Tibial nerve (tissue), 4 donors: ENCODE measurements around the gene KMT2D. TPM values are rescaled to one million over a fixed set of nuclear protein-coding genes. Genes with fewer than 3 reads are reported as not detected.
A peak's percentile ranks its signal among the peaks of the same experiment; 100 is the strongest.

ENCODE experiments used
- DNase-seq, 2 donors: peaks; one replicate each; pipeline ENCODE4 v3.0.0-alpha.2; 2019; ENCODE audit warnings: low spot score in 2 of 2
- H3K27ac ChIP-seq, 4 donors: fragments of 200-600 bp; sonication (generic) in 3 of 4; one replicate each; pipeline ENCODE4 v1.5.1; 2017 to 2019; ENCODE audit warnings: mild to moderate bottlenecking in 1 of 4
- H3K27me3 ChIP-seq, 2 donors: fragments of 200-600 bp; sonication (generic) in 1 of 2; one replicate each; pipeline versions ENCODE4 v1.5.1 to v1.6.0; 2017 to 2019
- H3K36me3 ChIP-seq, 3 donors: fragments of 200-600 bp; sonication (generic); one replicate each; pipeline ENCODE4 v1.5.1; 2018 to 2019
- H3K4me1 ChIP-seq, 4 donors: fragments of 200-600 bp; sonication (generic) in 3 of 4; one replicate each; pipeline ENCODE4 v1.5.1; 2017 to 2019
- H3K4me3 ChIP-seq, 4 donors: fragments of 200-600 bp; sonication (generic) in 3 of 4; one replicate each; pipeline ENCODE4 v1.5.1; 2017 to 2019; ENCODE audit warnings: mild to moderate bottlenecking in 1 of 4, moderate library complexity in 1 of 4
- H3K9me3 ChIP-seq, 4 donors: fragments of 200-600 bp; sonication (generic) in 3 of 4; one replicate each; pipeline ENCODE4 v1.5.1; 2017 to 2019
- EP300 ChIP-seq, 2 donors: sonication (generic); formaldehyde crosslinking; IDR thresholded peaks; one replicate each; pipeline ENCODE4 v1.6.1; 2017; ENCODE audit warnings: antibody characterized with exemption in 2 of 2, mild to moderate bottlenecking in 1 of 2
- POLR2A ChIP-seq, 2 donors: fragments of 450-650 bp; IDR thresholded peaks; one replicate each; pipeline ENCODE4 v1.6.1; 2017; ENCODE audit warnings: antibody characterized with exemption in 2 of 2, mild to moderate bottlenecking in 2 of 2, moderate library complexity in 2 of 2
- WGBS, 2 donors: methylation state at CpG; one replicate each; pipeline ENCODE4 v1.1.5; 2018; 5-methylcytosine and 5-hydroxymethylcytosine counted together
- total RNA-seq, 4 donors: library from RNA; depleted of rRNA; stranded (reverse); fragments of >200 nt; gene quantifications; one replicate each; pipeline ENCODE4 v1.1.0, GENCODE V29; 2016
- TF ChIP-seq, protein P1 (sequence below), 5 experiments: fragments of 200-600 bp in 3 of 5; fragments of 450-650 bp in 2 of 5; sonication (generic) in 3 of 5; IDR thresholded peaks; one replicate each; pipeline ENCODE4 v1.5.1; 2016 to 2019; ENCODE audit warnings: antibody characterized with exemption in 5 of 5, mild to moderate bottlenecking in 3 of 5, moderate library complexity in 2 of 5

Gene KMT2D
- total RNA-seq, 4 donors from 2014 or later, result 53.5 to 102 (median 76.9) TPM

DNA sequence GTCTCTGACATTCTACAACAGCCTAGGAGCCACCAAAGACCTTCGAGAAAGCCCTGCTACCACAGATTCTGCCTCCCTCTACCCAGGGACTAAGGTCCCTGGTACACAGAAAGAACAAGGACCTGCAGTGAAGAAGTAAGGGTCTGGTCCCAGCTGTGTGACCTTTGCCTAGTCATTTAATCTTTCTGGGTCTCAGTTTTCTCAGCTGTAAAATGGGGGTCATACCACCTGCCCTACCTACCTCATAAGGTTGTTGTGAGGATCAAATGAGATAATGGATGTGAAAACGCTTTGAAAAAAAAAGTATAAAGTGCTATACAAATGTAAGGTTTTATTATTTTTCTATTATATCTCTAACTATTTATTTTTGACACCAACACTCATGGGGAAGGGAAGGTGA lies 36.8 kb downstream of the KMT2D start:
- no peak for TF ChIP-seq EP300 (IDR thresholded peaks at IDR 0.05)
- TF ChIP-seq POLR2A (IDR thresholded peaks at IDR 0.05), result no peak
- TF ChIP-seq, protein P1, sequence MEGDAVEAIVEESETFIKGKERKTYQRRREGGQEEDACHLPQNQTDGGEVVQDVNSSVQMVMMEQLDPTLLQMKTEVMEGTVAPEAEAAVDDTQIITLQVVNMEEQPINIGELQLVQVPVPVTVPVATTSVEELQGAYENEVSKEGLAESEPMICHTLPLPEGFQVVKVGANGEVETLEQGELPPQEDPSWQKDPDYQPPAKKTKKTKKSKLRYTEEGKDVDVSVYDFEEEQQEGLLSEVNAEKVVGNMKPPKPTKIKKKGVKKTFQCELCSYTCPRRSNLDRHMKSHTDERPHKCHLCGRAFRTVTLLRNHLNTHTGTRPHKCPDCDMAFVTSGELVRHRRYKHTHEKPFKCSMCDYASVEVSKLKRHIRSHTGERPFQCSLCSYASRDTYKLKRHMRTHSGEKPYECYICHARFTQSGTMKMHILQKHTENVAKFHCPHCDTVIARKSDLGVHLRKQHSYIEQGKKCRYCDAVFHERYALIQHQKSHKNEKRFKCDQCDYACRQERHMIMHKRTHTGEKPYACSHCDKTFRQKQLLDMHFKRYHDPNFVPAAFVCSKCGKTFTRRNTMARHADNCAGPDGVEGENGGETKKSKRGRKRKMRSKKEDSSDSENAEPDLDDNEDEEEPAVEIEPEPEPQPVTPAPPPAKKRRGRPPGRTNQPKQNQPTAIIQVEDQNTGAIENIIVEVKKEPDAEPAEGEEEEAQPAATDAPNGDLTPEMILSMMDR (IDR thresholded peaks at IDR 0.05), result no peak
- peaks cover 5 to 87% (median 42%) of the 10 kb centered on the region in 3 donors for H3K36me3 ChIP-seq
- 89 to 93% methylated on average over 2 of the region's 2 CpGs for WGBS, 2 donors
- H3K4me3 ChIP-seq, result no peak overlapping the region
- no peaks in the 10 kb centered on the region for H3K27me3 ChIP-seq
- H3K9me3 ChIP-seq, result no peaks in the 10 kb centered on the region
- peaks cover 0 to 14% (median 6%) of the 10 kb centered on the region in 4 donors for H3K4me1 ChIP-seq
- no peak overlapping the region for H3K27ac ChIP-seq
- no peak for DNase-seq

DNA sequence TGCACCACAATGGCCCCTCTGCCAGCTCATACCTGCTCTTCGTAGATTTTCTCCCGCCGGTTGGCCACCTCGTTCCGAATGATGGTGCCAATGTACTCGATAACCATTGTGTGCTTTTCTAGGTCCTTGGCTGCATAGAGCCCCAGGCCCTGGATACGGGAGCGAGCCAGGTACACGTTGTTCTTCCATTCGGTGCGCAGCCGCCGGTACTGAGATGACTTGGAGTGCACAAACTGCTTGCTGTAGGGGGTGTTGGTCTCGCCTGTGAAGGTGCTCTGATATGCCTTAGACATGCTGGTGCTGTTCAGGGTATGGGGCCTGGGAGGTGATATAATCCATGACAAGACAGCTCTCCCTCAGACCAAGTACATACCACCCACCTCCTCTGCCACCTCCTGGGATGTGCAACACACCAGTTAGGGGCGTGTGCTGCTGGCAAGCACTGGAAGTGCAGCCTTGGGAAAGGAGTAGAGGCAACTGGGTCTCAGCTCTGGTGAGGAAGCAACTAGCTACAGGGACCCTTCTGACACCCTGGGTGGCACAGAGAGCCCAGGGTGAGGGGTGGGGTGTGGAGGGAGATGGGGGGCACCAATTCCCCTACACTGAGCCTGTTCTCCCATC lies 37.9 kb downstream of the KMT2D start:
- H3K4me3 ChIP-seq, result no peak overlapping the region
- no peaks in the 10 kb centered on the region for H3K27me3 ChIP-seq
- no peaks in the 10 kb centered on the region for H3K9me3 ChIP-seq
- peaks cover 0 to 18% (median 10%) of the 10 kb centered on the region in 4 donors for H3K4me1 ChIP-seq
- 92 to 93% methylated on average over 15 of the region's 15 CpGs for WGBS, 2 donors
- TF ChIP-seq, protein P1 (IDR thresholded peaks at IDR 0.05), result no peak
- TF ChIP-seq EP300 (IDR thresholded peaks at IDR 0.05) (no peak), POLR2A (IDR thresholded peaks at IDR 0.05) (no peak)
- no peak for DNase-seq
- H3K27ac ChIP-seq, result no peak overlapping the region
- H3K36me3 ChIP-seq, result peaks cover 2 to 76% (median 31%) of the 10 kb centered on the region in 3 donors

DNA sequence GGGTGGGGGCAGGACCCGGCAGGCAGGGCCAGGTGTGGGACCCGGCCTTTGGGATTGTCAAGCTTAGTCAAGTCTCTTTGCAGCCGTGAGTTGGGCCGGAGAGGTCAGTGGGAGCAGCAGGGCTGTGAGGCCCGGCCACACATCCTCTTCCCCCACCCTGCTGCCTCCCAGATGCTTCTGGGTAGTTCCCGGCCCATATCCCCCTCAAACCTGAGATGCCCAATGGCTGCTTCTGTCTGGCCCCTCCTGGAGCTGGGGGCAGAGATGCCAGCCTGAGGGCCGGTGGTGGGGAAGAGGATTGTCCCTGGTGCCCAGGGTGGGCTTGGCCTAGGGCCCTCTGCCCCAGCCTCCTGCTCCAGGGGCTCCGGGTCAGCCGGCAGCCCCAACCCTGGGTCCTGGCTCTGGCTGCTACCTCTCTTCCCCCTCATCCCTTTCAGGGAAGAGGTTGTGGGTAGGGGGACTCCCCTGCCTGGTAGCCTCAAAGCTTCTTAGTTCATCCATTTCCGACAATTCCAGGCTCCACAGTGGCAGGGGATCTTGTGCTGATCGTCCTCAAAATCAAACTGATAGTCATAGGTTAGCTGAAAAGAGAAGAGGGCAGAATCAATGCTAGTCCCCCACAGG lies 39.2 kb downstream of the KMT2D start:
- no peak overlapping the region for H3K27ac ChIP-seq
- H3K27me3 ChIP-seq, result no peaks in the 10 kb centered on the region
- H3K9me3 ChIP-seq, result no peaks in the 10 kb centered on the region
- H3K4me1 ChIP-seq, result peaks cover 0 to 29% (median 16%) of the 10 kb centered on the region in 4 donors
- WGBS, 2 donors, result 64 to 70% methylated on average over 8 to 11 of the region's 11 CpGs
- no peak for DNase-seq
- peaks cover 0 to 63% (median 19%) of the 10 kb centered on the region in 3 donors for H3K36me3 ChIP-seq
- TF ChIP-seq, protein P1 (IDR thresholded peaks at IDR 0.05), result no peak
- no peak for TF ChIP-seq EP300 (IDR thresholded peaks at IDR 0.05)
- no peak for TF ChIP-seq POLR2A (IDR thresholded peaks at IDR 0.05)
- no peak overlapping the region for H3K4me3 ChIP-seq

DNA sequence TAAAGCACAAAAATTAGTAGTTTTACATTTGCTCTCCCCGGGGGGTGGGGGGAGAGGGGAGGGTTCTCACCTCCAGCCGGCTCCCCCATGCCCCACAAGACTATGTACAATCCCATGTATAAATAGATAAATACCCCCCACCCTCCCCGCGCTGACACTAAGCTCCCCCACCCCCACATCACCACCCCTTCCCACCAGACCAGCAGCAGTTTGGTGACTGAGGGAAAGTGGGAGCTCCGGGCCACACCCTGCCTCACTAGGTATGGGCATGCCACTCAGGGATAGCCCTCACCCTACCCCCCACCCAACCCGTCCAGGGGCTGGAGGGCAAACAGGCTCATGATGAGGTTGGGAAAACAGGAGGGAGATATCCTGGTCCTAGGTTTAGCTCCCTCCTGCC lies 40.2 kb downstream of the KMT2D start:
- TF ChIP-seq, protein P1 (IDR thresholded peaks at IDR 0.05), result no peak
- no peak for TF ChIP-seq EP300 (IDR thresholded peaks at IDR 0.05)
- TF ChIP-seq POLR2A (IDR thresholded peaks at IDR 0.05), result no peak
- H3K27ac ChIP-seq, result peak overlapping the region in 3 of 4 donors; percentile 87 to 98 (median 98)
- peaks cover 0 to 30% (median 16%) of the 10 kb centered on the region in 4 donors for H3K4me1 ChIP-seq
- H3K4me3 ChIP-seq, result no peak overlapping the region
- 74 to 82% methylated on average over 5 to 6 of the region's 6 CpGs for WGBS, 2 donors
- no peaks in the 10 kb centered on the region for H3K9me3 ChIP-seq
- H3K36me3 ChIP-seq, result peaks cover 0 to 53% (median 14%) of the 10 kb centered on the region in 3 donors
- H3K27me3 ChIP-seq, result no peaks in the 10 kb centered on the region
- DNase-seq, result no peak
